GM21529 (cell line): Measurements from ENCODE around the gene BRMS1.

Experiments used
- ATAC-seq: cut with Tn5 transposase; IDR thresholded peaks from one replicate; pipeline ENCODE4 v1.9.1; 2021; ENCODE audit not compliant: unreplicated experiment

The BRMS1 gene

DNA sequence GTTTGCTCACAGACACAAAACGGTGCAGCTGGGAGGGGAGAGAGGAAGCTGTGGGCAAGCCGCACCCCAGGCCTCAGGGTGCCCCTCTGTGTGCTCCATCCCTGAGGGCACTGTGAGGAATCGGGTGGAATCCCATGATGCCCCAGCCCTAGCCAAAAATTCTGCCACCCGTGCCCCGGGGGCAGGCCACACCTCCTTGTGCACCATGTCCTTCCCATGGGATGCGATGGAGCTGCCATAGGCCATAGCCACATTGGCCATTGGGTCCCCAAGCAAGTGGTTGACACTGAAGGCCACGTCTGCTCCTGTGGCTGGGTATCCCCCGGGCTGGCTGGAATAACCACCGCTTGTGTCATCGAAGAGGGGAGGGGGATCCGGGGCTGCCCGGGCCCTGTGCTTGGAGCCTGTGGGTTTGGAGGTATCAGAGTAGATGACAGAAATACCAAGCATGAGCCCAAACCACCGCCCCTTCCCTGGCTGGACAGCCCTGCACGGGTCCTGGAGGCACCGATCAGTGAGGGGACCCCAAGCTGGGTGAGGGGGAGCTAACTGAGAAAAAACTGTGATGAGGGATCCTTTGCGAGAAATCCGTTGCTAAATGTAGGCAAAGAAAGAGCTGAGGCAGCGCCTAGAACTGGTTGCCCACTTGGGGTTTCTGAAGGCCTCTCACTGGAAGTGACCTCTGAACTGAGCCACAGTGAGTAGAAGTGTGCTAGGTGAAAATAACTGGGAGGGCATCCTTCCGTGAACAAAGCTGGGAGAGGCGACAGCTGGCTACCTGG is 56.8 kb downstream of the BRMS1 start:
- ATAC-seq = no peak
